NCI-H2227 treated with DMSO at 0.1 percent for 48 hours (cell line): ENCODE measurements around the gene KPNA6.
"Not testable (repeated sequence)": the region's sequence is repeated elsewhere in the genome, so short reads cannot be mapped to it uniquely, and the experiment has no call there.

ENCODE experiments used
- DNase-seq: peaks from one replicate; lab custom pipeline; 2025; lab: John Stamatoyannopoulos, UW

KPNA6 gene

DNA sequence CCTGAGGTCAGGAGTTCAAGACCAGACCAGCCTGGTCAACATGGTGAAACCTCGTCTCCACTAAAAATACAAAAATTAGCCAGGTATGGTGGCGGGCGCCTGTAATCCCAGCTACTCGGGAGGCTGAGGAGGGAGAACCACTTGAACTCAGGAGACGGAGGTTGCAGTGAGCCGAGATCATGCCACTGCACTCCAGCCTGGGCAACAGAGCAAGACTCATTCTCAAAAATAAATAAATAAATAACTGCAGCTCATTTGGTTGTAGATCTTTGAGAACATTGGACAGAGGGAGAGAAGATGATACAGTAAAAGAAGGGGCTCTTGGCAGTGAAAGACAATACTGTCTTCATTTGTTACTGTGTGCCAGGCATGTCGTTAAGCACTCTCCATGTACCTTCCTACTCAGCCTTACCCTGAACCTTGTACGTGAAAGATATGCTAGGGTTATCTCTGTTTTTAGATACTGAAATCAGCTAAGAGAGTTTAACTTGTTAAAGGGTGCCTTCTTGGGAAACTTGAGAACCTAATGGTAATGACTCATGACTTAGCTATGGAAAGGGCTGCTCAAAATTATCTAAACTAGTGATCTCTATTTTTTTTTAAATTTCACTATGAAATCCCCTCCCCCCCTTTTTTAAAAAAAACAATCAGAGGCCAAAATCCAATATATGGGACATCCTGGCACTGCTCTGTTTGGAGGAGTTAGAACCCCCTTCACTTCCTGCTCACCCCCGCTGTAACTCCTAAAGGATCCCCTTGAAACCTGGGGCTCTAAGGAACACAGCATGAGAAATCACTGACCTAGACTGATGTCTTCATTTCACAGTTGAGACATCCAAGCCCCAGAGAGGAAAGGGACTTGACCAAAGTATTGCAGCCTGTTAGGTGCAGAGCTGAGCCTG is 6.8 kb upstream of the KPNA6 start:
- DNase-seq: no peak

DNA sequence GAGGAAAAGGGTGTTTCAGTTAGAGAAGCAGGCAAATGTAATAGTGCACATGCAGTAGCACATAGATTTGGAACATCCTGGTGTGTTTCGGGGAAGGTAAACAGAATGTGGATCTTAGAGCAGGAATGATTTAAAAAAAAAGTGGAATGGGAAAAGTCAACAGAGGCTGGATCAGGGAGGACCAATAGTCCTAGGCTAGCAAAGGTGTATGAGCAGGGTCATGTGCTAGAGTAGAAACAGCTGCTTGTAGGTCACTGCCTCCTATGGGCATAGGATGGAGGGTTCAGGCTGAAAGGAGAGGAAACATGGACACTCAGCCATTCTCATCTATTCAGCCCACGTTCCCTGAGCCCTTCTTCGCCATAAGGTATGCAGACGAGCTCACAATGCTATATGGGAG is 3.7 kb upstream of the KPNA6 start:
- DNase-seq: no peak

DNA sequence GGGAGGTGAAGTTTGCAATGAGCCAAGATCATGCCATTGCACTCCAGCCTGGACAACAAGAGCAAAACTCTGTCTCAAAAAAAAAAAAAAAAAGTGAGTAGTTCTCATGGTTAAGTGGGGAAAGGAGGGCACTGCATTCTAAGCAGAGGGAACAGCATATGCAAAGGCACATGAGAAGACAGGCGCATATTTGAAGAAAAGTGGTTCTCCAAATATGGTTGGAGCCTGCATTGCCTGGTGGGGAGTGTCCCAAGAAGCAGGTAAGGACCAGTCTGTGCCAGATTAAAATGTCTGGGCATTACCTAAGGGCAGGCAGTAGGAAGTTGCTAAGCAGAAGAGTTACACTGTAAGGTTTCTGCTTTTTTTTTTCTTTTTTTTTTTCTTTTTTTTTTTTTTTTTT is 2.5 kb upstream of the KPNA6 start:
- DNase-seq: no peak

DNA sequence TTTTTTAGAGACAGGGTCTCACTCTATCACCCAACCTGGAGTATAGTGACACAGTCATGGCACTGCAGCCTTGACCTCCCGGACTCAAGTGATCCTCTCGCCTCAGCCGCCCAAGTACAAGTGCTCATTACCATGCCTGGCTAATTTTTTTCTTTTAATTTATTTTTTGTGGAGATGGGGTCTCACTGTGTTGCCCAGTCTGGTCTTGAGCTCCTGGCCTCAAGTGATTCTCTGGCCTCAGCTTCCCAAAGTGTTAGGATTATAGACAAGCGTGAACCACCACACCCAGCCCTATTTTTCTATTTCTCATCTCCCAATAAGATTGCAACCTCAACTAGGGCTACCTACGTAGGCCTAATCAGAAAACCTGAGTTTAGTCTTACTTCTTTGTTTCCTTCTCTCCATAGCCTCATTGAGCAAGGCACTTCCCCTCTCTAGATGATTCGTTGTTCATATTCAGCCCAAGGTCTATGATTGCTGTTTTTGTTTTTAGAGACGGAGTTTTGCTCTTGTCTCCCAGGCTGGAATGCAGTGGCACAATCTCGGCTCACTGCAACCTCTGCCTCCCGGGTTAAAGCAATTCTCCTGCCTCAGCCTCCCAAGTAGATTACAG is 1.1 kb upstream of the KPNA6 start:
- no peak for DNase-seq

GRCh38 chr1:32111040-32111623 is 3.3 kb downstream of the KPNA6 start:
- DNase-seq: no peak

DNA sequence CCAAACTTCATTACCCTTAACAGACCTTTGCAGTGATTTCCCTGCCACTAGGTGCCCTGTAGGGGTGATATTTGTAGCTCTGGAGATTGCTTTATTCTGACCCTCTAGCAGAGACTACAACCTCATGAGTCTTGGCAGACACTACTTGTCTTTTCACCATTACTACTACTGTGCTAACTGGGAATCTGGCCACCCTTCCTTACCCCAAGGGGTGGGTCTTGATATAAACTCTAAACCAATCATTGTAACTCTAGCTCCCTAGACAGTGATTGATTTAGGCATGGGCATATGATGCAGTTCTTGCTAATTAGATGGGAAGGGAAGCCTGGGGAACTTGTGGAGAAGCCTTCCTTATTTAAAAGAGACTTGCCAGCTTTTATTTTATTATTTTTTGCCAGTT is 3.9 kb downstream of the KPNA6 start:
- DNase-seq: no peak

- no peak for DNase-seq
Measured at GRCh38 chr1:32112806-32113375, 5.0 kb downstream of the KPNA6 start.

DNA sequence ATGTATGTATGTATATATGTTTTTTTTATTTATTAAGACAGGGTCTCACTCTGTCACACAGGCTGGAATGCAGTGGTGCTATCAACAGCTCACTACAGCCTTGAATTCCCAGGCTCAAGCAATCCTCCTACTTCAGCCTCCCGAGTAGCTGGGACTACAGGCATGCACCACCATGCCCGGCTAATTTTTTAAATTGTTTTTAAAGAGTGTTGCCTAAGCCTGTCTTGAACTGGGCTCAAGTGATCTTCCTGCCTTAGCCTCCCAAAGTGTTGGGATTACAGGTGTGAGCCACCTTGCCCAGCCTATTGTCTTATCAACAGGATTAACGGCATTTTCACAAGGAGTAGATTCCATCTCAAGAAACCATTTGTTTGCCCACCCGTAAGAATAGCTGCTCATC is 5.6 kb downstream of the KPNA6 start:
- DNase-seq: not testable (repeated sequence)

- no peak for DNase-seq
Measured at GRCh38 chr1:32114420-32114819, 6.6 kb downstream of the KPNA6 start.

DNA sequence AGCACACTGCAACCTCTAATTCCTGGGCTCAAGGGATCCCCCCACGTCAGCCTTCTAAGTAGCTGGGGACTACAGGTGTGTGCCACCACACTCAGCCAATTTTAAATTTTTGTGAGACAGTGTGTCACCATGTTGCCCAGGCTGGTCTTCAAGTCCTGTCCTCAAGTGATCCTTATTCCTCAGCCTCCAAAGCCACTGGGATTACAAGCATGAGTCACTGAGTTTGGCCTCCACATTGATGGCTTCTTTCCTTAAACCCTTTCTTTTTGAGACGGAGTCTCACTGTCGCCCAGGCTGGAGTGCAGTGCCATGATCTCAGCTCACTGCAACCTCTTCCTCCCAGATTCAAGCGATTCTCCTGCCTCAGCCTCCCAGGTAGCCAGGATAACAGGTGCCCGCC is 7.6 kb downstream of the KPNA6 start:
- no peak for DNase-seq

DNA sequence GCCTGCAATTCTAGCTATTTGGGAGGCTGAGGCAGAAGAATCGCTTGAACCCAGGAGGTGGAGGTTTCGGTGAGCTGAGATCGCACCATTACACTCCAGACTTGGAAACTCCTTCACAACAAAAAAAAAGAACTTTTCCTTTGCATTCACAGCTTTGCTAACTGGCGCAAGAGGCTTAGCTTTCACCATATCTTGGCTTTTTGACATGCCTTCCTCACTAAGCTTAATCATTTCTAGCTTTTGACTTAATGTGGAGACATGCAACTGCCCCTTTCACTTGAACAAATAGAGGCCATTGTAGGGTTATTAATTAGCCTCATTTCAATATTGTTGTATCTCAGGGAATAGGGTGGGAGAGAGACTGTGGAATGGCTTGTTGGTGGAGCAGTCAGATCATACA is 8.7 kb downstream of the KPNA6 start:
- no peak for DNase-seq

- no peak for DNase-seq
Measured at GRCh38 chr1:32122151-32122550, 14.3 kb downstream of the KPNA6 start.

DNA sequence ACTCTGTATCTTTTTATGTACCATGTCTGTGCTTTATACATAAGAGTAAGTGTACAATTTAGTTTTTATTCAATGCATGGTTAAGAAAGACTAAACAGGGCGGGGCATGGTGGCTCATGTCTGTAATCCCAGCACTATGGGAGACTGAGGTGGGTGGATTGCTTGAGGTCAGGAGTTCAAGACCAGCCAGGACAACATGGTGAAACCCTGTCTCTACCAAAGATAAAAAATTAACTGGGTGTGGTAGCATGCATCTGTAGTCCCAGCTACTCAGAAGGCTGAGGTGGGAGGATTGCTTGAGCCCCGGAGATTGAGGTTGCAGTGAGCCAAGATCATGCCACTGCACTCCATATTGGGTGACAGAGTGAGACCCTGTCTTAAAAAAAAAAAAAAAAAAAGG is 15.5 kb downstream of the KPNA6 start:
- not testable (repeated sequence) for DNase-seq

DNA sequence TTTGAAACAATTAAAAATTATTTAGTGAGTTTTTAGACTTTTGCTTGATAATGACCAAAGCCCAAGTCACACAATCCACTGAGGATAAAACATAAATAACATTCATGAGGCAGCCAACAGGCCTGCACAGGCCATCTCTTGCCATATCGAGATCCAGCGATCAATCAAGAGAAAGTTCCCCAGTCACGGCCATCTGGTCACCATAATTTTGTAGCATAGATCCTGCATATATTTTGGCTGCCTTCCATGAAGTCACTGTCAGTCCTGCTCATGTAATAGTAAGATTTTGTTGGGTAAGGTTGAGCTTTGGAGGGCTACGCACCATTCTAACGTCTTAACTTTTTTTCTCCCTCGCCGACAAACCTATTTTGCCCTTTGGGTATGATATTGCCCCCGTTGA is 17.5 kb downstream of the KPNA6 start:
- no peak for DNase-seq

- no peak for DNase-seq
Measured at GRCh38 chr1:32126770-32127169, 18.9 kb downstream of the KPNA6 start.

DNA sequence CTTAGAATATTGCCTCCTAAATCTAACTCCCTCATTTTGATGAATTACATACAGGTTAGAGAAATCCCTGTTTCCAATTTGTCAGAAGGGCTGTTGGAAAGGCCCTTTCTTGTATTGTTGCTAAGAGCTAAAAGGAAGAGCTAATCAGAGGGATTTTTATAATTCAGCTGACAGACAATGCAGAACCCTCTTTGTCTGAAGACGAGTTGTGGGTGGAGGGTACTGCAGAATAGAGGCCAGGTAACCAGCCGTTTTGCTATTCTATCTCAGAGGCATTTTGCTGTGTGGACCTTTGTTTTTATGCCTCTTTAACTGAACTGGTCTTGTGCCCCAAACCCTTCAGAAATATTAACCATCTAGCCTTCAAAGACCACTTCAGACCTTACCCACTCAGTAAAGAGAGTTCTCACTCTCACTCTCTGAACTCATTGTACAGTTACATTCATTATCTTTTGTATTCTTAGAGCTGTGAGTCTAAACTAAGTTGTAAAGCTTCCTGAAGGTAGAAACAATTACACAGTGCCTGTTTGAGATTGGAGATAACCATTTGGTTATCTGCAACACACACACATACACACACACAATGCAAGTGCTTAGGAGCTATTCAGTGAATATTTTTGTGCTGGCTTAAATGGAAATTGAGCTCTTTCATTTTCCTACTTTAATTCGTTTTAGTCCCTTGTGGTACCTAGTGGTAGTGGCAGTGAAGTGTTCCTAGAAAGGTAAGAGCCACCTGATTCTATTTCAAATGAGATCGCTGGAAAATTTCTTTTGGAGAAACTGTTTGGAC is 19.7 kb downstream of the KPNA6 start:
- DNase-seq: no peak

DNA sequence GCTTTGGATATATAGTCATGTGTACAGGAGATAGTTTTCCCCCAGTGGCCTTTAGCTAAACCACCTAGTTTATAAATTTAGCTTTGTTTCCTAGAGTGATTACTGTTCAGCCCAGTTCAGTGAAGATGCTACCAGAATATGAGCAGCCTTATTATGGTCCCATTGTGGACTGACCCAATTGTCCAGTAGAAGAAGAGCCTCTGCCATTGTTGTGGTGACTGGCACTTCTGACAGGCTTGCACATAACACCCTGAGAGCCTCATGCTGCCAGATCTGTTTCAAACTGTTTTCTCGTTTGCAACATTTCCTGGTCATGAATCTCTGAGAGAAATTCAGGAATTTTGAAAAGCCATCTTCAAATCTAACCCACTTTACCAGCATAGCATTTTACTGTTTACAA is 20.6 kb downstream of the KPNA6 start:
- no peak for DNase-seq

DNA sequence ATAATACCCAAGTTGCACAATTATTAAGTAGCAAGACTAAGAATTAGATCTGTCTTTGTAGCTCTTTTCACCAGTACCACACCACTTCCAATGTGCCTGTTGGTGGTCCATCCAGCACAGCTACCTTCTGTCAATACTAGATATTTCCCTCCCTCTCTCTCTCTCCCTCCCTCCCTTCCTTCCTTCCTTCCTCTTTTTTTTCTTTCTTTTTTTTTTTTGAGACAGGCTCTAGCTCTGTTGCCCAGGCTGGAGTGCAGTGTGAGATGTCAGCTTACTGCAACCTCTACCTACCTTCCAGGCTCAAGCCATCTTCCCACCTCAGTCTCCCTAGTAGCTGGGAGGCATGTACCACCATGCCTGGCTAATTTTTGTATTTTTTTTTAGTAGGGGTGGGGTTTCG is 21.1 kb downstream of the KPNA6 start:
- no peak for DNase-seq

GRCh38 chr1:32133950-32134280 is 26.1 kb downstream of the KPNA6 start:
- DNase-seq: not testable (repeated sequence)

DNA sequence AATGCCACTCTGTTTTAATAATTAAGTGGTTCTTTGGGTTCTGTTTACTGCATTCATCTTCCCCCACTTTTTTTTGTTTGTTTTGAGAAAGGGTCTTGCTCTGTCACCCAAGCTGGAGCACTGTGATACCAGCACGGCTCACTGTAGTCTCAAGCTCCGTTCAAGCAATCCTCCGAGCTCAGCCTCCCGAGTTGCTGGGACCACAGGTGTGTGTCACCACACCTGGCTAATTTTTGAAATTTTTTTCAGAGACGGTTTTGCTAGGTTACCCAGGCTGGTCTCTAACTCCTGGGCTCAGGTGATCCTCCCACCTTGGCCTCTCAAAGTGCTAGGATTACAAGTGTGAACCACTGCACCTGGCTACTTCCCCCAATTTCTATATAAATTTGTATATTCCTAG is 29.3 kb downstream of the KPNA6 start:
- no peak for DNase-seq

- no peak for DNase-seq
Measured at GRCh38 chr1:32138965-32139364, 31.1 kb downstream of the KPNA6 start.
